ENCODE data around the gene IPPK.

Gene IPPK

DNA sequence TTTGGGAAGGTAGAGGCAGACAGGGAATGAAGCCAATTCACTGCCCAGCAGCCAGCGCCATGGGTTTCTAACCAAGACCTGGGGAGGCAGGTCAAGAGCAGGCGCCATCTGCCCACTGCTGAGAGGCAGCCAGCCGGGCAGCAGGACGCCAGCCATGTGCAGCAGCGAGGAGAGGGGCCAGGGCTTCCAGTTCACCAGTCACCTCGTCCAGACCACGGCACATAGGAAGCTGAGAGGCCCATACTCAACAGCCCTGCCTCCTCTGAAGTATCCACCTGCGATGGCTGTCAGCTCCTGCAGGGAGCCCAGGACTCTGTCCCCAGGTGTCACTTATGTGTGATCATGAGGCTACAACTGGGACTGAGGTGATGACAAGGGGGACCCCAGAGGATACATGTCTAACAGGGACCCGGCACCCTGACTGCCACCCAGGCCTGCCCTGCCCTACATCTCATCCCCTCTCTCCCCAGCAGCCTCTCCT is 30.1 kb downstream of the IPPK start:
- H3K4me1 ChIP-seq (ENCODE audit: control insufficient read depth, insufficient read depth, low read length) = no peaks in the 10 kb centered on the region
- H3K27ac ChIP-seq (ENCODE audit: extremely low read depth, low read depth, low read length) = no peak overlapping the region
- no peak for TF ChIP-seq ZNF146 (tag by site-specific recombination; IDR thresholded peaks at IDR 0.05)
- TF ChIP-seq ZNF169 (tag by site-specific recombination; IDR thresholded peaks at IDR 0.05) = no peak
- no peak for TF ChIP-seq ZNF223 (tag by site-specific recombination; IDR thresholded peaks at IDR 0.05)
- TF ChIP-seq BCL11A (tag by site-specific recombination; IDR thresholded peaks at IDR 0.05; ENCODE audit: low read depth) = no peak
- TF ChIP-seq, protein P1, sequence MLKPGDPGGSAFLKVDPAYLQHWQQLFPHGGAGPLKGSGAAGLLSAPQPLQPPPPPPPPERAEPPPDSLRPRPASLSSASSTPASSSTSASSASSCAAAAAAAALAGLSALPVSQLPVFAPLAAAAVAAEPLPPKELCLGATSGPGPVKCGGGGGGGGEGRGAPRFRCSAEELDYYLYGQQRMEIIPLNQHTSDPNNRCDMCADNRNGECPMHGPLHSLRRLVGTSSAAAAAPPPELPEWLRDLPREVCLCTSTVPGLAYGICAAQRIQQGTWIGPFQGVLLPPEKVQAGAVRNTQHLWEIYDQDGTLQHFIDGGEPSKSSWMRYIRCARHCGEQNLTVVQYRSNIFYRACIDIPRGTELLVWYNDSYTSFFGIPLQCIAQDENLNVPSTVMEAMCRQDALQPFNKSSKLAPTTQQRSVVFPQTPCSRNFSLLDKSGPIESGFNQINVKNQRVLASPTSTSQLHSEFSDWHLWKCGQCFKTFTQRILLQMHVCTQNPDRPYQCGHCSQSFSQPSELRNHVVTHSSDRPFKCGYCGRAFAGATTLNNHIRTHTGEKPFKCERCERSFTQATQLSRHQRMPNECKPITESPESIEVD (tag by site-specific recombination; IDR thresholded peaks at IDR 0.05) = no peak
- TF ChIP-seq MYNN (tag by site-specific recombination; IDR thresholded peaks at IDR 0.05; ENCODE audit: borderline replicate concordance) = no peak
- no peak for TF ChIP-seq ZNF549 (tag by site-specific recombination; IDR thresholded peaks at IDR 0.05)
- CTCF ChIA-PET = interaction anchor here (1.6 kb wide), 1 partner anchor 500 kb away, joined by 4 read pairs; no protein-coding TSS in a partner anchor
- peaks cover 1 to 92% of the 10 kb centered on the region in 2 experiments; a peak in 2 of 3 replicates for H3K36me3 ChIP-seq (ENCODE audit: control insufficient read depth in 2 of 2, insufficient read depth in 1 of 2, low read length in 2 of 2)
- no peak overlapping the region for H3K4me3 ChIP-seq (ENCODE audit: low read depth, low read length)
- POLR2A ChIA-PET = no interaction called here
- H3K9me3 ChIP-seq (ENCODE audit: control insufficient read depth, insufficient read depth, low read depth, low read length) = no peaks in the 10 kb centered on the region

DNA sequence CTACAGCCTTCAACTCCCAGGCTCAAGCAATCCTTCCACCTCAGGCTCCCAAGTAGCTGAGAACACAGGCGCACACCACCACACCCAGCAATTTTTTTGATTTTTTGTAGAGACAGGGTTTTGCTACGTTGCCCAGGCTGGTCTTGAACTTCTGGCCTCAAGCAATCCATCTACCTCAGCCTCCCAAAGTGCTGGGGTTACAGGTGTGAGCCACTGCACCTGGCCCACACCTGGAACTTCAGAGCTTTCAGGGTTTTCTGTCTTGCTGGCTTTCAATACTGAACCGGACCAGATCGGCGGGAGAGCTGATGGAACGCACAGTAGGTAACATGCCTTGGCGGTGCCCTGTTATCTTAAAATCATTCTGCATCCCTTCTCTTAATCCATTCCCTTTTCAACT is 30.8 kb downstream of the IPPK start:
- ChIA-PET CTCF (interaction anchor here (1.6 kb wide), 1 partner anchor 500 kb away, joined by 4 read pairs; no protein-coding TSS in a partner anchor), POLR2A (no interaction called here)

More for the DNA sequence above, 30.8 kb downstream of the IPPK start:
- Histone ChIP-seq H3K27ac (ENCODE audit: extremely low read depth, low read depth, low read length) (no peak overlapping the region), H3K36me3 (ENCODE audit: control insufficient read depth in 2 of 2, insufficient read depth in 1 of 2, low read length in 2 of 2) (peaks cover 0 to 92% of the 10 kb centered on the region in 2 experiments; a peak in 1 of 3 replicates), H3K9me3 (ENCODE audit: control insufficient read depth, insufficient read depth, low read depth, low read length) (no peaks in the 10 kb centered on the region), H3K4me1 (ENCODE audit: control insufficient read depth, insufficient read depth, low read length) (no peaks in the 10 kb centered on the region), H3K4me3 (ENCODE audit: low read depth, low read length) (no peak overlapping the region)
- TF ChIP-seq ZNF585B (tag by site-specific recombination; IDR thresholded peaks at IDR 0.05) (no peak), ZNF677 (tag by site-specific recombination; IDR thresholded peaks at IDR 0.05) (no peak), ZNF221 (tag by site-specific recombination; IDR thresholded peaks at IDR 0.05; ENCODE audit: borderline replicate concordance) (no peak), SCRT2 (tag by site-specific recombination; IDR thresholded peaks at IDR 0.05) (no peak), BCL11B (tag by site-specific recombination; IDR thresholded peaks at IDR 0.05; ENCODE audit: low read depth) (no peak), YY2 (tag by site-specific recombination; IDR thresholded peaks at IDR 0.05) (no peak), OSR2 (tag by site-specific recombination; IDR thresholded peaks at IDR 0.05) (no peak), ZNF2 (tag by site-specific recombination; IDR thresholded peaks at IDR 0.05) (no peak), ZNF600 (tag by site-specific recombination; IDR thresholded peaks at IDR 0.05) (no peak), ZBTB48 (tag by site-specific recombination; IDR thresholded peaks at IDR 0.05) (no peak), KLF10 (tag by site-specific recombination; IDR thresholded peaks at IDR 0.05) (no peak)
- TF ChIP-seq, protein P2, sequence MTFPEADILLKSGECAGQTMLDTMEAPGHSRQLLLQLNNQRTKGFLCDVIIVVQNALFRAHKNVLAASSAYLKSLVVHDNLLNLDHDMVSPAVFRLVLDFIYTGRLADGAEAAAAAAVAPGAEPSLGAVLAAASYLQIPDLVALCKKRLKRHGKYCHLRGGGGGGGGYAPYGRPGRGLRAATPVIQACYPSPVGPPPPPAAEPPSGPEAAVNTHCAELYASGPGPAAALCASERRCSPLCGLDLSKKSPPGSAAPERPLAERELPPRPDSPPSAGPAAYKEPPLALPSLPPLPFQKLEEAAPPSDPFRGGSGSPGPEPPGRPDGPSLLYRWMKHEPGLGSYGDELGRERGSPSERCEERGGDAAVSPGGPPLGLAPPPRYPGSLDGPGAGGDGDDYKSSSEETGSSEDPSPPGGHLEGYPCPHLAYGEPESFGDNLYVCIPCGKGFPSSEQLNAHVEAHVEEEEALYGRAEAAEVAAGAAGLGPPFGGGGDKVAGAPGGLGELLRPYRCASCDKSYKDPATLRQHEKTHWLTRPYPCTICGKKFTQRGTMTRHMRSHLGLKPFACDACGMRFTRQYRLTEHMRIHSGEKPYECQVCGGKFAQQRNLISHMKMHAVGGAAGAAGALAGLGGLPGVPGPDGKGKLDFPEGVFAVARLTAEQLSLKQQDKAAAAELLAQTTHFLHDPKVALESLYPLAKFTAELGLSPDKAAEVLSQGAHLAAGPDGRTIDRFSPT (tag by site-specific recombination; IDR thresholded peaks at IDR 0.05) = no peak
- TF ChIP-seq, protein P3, sequence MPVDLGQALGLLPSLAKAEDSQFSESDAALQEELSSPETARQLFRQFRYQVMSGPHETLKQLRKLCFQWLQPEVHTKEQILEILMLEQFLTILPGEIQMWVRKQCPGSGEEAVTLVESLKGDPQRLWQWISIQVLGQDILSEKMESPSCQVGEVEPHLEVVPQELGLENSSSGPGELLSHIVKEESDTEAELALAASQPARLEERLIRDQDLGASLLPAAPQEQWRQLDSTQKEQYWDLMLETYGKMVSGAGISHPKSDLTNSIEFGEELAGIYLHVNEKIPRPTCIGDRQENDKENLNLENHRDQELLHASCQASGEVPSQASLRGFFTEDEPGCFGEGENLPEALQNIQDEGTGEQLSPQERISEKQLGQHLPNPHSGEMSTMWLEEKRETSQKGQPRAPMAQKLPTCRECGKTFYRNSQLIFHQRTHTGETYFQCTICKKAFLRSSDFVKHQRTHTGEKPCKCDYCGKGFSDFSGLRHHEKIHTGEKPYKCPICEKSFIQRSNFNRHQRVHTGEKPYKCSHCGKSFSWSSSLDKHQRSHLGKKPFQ (tag by site-specific recombination; IDR thresholded peaks at IDR 0.05) = no peak
- TF ChIP-seq, protein P4, sequence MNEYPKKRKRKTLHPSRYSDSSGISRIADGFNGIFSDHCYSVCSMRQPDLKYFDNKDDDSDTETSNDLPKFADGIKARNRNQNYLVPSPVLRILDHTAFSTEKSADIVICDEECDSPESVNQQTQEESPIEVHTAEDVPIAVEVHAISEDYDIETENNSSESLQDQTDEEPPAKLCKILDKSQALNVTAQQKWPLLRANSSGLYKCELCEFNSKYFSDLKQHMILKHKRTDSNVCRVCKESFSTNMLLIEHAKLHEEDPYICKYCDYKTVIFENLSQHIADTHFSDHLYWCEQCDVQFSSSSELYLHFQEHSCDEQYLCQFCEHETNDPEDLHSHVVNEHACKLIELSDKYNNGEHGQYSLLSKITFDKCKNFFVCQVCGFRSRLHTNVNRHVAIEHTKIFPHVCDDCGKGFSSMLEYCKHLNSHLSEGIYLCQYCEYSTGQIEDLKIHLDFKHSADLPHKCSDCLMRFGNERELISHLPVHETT (tag by site-specific recombination; IDR thresholded peaks at IDR 0.05) = no peak
- TF ChIP-seq, protein P5, sequence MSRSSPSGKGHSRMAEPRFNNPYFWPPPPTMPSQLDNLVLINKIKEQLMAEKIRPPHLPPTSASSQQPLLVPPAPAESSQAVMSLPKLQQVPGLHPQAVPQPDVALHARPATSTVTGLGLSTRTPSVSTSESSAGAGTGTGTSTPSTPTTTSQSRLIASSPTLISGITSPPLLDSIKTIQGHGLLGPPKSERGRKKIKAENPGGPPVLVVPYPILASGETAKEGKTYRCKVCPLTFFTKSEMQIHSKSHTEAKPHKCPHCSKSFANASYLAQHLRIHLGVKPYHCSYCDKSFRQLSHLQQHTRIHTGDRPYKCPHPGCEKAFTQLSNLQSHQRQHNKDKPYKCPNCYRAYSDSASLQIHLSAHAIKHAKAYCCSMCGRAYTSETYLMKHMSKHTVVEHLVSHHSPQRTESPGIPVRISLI (tag by site-specific recombination; IDR thresholded peaks at IDR 0.05) = no peak
- TF ChIP-seq, protein P6, sequence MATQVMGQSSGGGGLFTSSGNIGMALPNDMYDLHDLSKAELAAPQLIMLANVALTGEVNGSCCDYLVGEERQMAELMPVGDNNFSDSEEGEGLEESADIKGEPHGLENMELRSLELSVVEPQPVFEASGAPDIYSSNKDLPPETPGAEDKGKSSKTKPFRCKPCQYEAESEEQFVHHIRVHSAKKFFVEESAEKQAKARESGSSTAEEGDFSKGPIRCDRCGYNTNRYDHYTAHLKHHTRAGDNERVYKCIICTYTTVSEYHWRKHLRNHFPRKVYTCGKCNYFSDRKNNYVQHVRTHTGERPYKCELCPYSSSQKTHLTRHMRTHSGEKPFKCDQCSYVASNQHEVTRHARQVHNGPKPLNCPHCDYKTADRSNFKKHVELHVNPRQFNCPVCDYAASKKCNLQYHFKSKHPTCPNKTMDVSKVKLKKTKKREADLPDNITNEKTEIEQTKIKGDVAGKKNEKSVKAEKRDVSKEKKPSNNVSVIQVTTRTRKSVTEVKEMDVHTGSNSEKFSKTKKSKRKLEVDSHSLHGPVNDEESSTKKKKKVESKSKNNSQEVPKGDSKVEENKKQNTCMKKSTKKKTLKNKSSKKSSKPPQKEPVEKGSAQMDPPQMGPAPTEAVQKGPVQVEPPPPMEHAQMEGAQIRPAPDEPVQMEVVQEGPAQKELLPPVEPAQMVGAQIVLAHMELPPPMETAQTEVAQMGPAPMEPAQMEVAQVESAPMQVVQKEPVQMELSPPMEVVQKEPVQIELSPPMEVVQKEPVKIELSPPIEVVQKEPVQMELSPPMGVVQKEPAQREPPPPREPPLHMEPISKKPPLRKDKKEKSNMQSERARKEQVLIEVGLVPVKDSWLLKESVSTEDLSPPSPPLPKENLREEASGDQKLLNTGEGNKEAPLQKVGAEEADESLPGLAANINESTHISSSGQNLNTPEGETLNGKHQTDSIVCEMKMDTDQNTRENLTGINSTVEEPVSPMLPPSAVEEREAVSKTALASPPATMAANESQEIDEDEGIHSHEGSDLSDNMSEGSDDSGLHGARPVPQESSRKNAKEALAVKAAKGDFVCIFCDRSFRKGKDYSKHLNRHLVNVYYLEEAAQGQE (tag by site-specific recombination; IDR thresholded peaks at IDR 0.05) = no peak

Data from HEK293 (cell line).